IMR-90 (cell line): ENCODE measurements around the gene TFAM. TPM values are rescaled to one million over a fixed set of nuclear protein-coding genes. Genes with fewer than 3 reads are reported as not detected.

Experiments
- ATAC-seq: fragments of 200-7000 bp; cut with Tn5 transposase; 2 replicates; pipeline ENCODE4 v1.9.1; 2020; ENCODE audit warnings: low read depth, mild to moderate bottlenecking, moderate library complexity
- BruUV-seq: library from RNA; stranded (reverse); fragments of 400-500 nt; replicated peaks from 2 replicates; lab custom pipeline; 2021; lab: Mats Ljungman, UMichigan
- CTCF ChIA-PET: fragments of 300-600 bp; formaldehyde crosslinking; extraction: SDS; loops from one replicate; lab custom pipeline; 2021; ENCODE audit warnings: antibody characterized with exemption; lab: Yijun Ruan, JAX
- POLR2A ChIA-PET: fragments of 300-600 bp; sonication (Branson Sonifier 250); formaldehyde crosslinking; loops from one replicate; lab custom pipeline; 2022; ENCODE audit warnings: antibody characterized with exemption; ENCODE audit not compliant: unreplicated experiment; lab: Charles Lee
- DNase-seq: peaks from one replicate; pipeline ENCODE4 v3.0.0; 2013
- H2AFZ ChIP-seq: replicated peaks from 2 replicates; pipeline ENCODE3; 2013; ENCODE audit warnings: low read length, mild to moderate bottlenecking; ENCODE audit not compliant: poor library complexity
- H2AK5ac ChIP-seq: 2 replicates; pipeline ENCODE4 v1.6.1; 2013; ENCODE audit warnings: low read depth, low read length, inconsistent platforms
- H2AK9ac ChIP-seq: replicated peaks from 2 replicates; pipeline ENCODE3; 2013; ENCODE audit warnings: mild to moderate bottlenecking, low read depth, low read length, moderate library complexity; ENCODE audit not compliant: poor library complexity
- H2BK120ac ChIP-seq: 2 replicates; pipeline ENCODE4 v1.6.1; 2013; ENCODE audit warnings: low read depth, low read length, inconsistent platforms
- H2BK15ac ChIP-seq: 3 replicates; pipeline ENCODE4 v1.6.1; 2013; ENCODE audit warnings: low read depth, low read length, inconsistent platforms
- H2BK20ac ChIP-seq: 2 replicates; pipeline ENCODE4 v1.6.1; 2013; ENCODE audit warnings: low read depth, mild to moderate bottlenecking, inconsistent platforms, low read length, moderate library complexity
- H2BK5ac ChIP-seq: 2 replicates; pipeline ENCODE4 v1.6.1; 2013; ENCODE audit warnings: mild to moderate bottlenecking, low read depth, low read length, inconsistent platforms; ENCODE audit not compliant: poor library complexity, severe bottlenecking
- H3K14ac ChIP-seq: replicated peaks from 2 replicates; pipeline ENCODE4 v1.6.1; 2013; ENCODE audit warnings: low read depth, low read length, inconsistent platforms
- H3K18ac ChIP-seq: 2 replicates; pipeline ENCODE4 v1.6.1; 2013; ENCODE audit warnings: low read depth, low read length, control low read depth
- H3K23ac ChIP-seq: 2 replicates; pipeline ENCODE4 v1.6.1; 2013; ENCODE audit warnings: low read depth, low read length, inconsistent platforms
- H3K27ac ChIP-seq: 2 replicates; pipeline ENCODE4 v1.5.1; 2013; ENCODE audit warnings: mild to moderate bottlenecking, control low read depth, low read length; ENCODE audit not compliant: insufficient read depth
- H3K27me3 ChIP-seq: 2 replicates; pipeline ENCODE4 v1.6.1; 2013; ENCODE audit warnings: low read length; ENCODE audit not compliant: control insufficient read depth, insufficient read depth
- H3K36me3 ChIP-seq: 2 replicates; pipeline ENCODE4 v1.6.1; 2013; ENCODE audit warnings: low read length, mixed read lengths; ENCODE audit not compliant: control insufficient read depth, insufficient read depth
- H3K4ac ChIP-seq: 2 replicates; pipeline ENCODE4 v1.6.1; 2013; ENCODE audit warnings: low read depth, low read length, inconsistent platforms
- H3K4me1 ChIP-seq: 2 replicates; pipeline ENCODE4 v1.6.1; 2013; ENCODE audit warnings: low read length, mixed read lengths; ENCODE audit not compliant: control insufficient read depth, insufficient read depth
- H3K4me2 ChIP-seq: 2 replicates; pipeline ENCODE4 v1.6.1; 2013; ENCODE audit warnings: low read depth, mild to moderate bottlenecking, control low read depth, low read length, moderate library complexity
- H3K4me3 ChIP-seq: 2 replicates; pipeline ENCODE4 v1.5.1; 2013; ENCODE audit warnings: low read depth, mild to moderate bottlenecking, control low read depth, low read length, moderate library complexity; ENCODE audit not compliant: insufficient read depth
- H3K56ac ChIP-seq: 2 replicates; pipeline ENCODE4 v1.6.1; 2013; ENCODE audit warnings: low read length, inconsistent platforms; ENCODE audit not compliant: insufficient read depth; ENCODE audit errors: extremely low read depth
- H3K79me1 ChIP-seq, 2 experiments: 2 replicates each; pipeline ENCODE4 v1.6.1; 2013; ENCODE audit warnings: low read length in 2 of 2, inconsistent platforms in 1 of 2, low read depth in 1 of 2
- H3K9ac ChIP-seq: 2 replicates; pipeline ENCODE4 v1.6.1; 2013; ENCODE audit warnings: low read depth, low read length, control low read depth
- H3K9me1 ChIP-seq: 2 replicates; pipeline ENCODE4 v1.6.1; 2013; ENCODE audit warnings: low read length, inconsistent platforms; ENCODE audit not compliant: insufficient read depth
- H3K9me3 ChIP-seq: 2 replicates; pipeline ENCODE4 v1.6.1; 2013; ENCODE audit warnings: low read length; ENCODE audit not compliant: control insufficient read depth, insufficient read depth
- H4K20me1 ChIP-seq: 2 replicates; pipeline ENCODE4 v1.6.1; 2013; ENCODE audit warnings: low read length, inconsistent platforms; ENCODE audit not compliant: insufficient read depth
- H4K5ac ChIP-seq: 2 replicates; pipeline ENCODE4 v1.6.1; 2013; ENCODE audit warnings: mild to moderate bottlenecking, low read depth, low read length, control low read depth
- H4K8ac ChIP-seq, 2 experiments: 2 replicates each; pipeline ENCODE4 v1.6.1; 2013; ENCODE audit warnings: low read depth in 2 of 2, low read length in 2 of 2, control low read depth in 1 of 2, inconsistent platforms in 1 of 2
- H4K91ac ChIP-seq: 2 replicates; pipeline ENCODE4 v1.6.1; 2013; ENCODE audit warnings: low read depth, low read length, inconsistent platforms; ENCODE audit not compliant: insufficient read depth
- BHLHE40 ChIP-seq: fragments of 150-350 bp; IDR thresholded peaks from 2 replicates; pipeline ENCODE4 v1.6.1; 2016; ENCODE audit warnings: mild to moderate bottlenecking, low read depth, low read length
- CEBPB ChIP-seq: IDR thresholded peaks from 2 replicates; pipeline ENCODE4 v1.6.1; 2012; ENCODE audit warnings: low read depth, low read length, improper control_type of control experiment
- CHD1 ChIP-seq: IDR thresholded peaks from 2 replicates; pipeline ENCODE4 v1.6.1; 2012; ENCODE audit warnings: low read depth, low read length, improper control_type of control experiment
- ELK1 ChIP-seq: fragments of 150-350 bp; IDR thresholded peaks from 2 replicates; pipeline ENCODE4 v1.6.1; 2016; ENCODE audit warnings: low read depth, mild to moderate bottlenecking, low read length, moderate library complexity, borderline replicate concordance
- MAFK ChIP-seq: IDR thresholded peaks from 2 replicates; pipeline ENCODE4 v1.6.1; 2012; ENCODE audit warnings: low read depth, low read length, improper control_type of control experiment
- MAZ ChIP-seq: IDR thresholded peaks from 2 replicates; pipeline ENCODE4 v1.6.1; 2012; ENCODE audit warnings: low read depth, mild to moderate bottlenecking, low read length, improper control_type of control experiment, moderate library complexity, borderline replicate concordance
- MXI1 ChIP-seq: IDR thresholded peaks from 2 replicates; pipeline ENCODE4 v1.6.1; 2012; ENCODE audit warnings: low read depth, mild to moderate bottlenecking, low read length, moderate library complexity, borderline replicate concordance
- NFE2L2 ChIP-seq: fragments of 150-350 bp; IDR thresholded peaks from 2 replicates; pipeline ENCODE4 v1.6.1; 2016; ENCODE audit warnings: low read depth, mild to moderate bottlenecking, low read length
- POLR2A ChIP-seq: IDR thresholded peaks from 2 replicates; pipeline ENCODE4 v1.6.1; 2012; ENCODE audit warnings: mild to moderate bottlenecking, low read depth, low read length
- RAD21 ChIP-seq: IDR thresholded peaks from 2 replicates; pipeline ENCODE4 v1.6.1; 2012; ENCODE audit warnings: low read length, improper control_type of control experiment
- RCOR1 ChIP-seq: IDR thresholded peaks from 2 replicates; pipeline ENCODE4 v1.6.1; 2012; ENCODE audit warnings: mild to moderate bottlenecking, low read length, improper control_type of control experiment; ENCODE audit not compliant: insufficient replicate concordance
- SMC3 ChIP-seq: fragments of 150-350 bp; IDR thresholded peaks from 2 replicates; pipeline ENCODE4 v1.6.1; 2016; ENCODE audit warnings: low read depth, mild to moderate bottlenecking, antibody characterized with exemption, low read length, moderate library complexity
- USF2 ChIP-seq: fragments of 150-350 bp; IDR thresholded peaks from 2 replicates; pipeline ENCODE4 v1.6.1; 2017; ENCODE audit warnings: mild to moderate bottlenecking, antibody characterized with exemption, low read length, low read depth
- WGBS, 2 experiments: methylation state at CpG; one replicate each; pipeline versions ENCODE4 v1.1.5 to v1.1.7; 2013; ENCODE audit warnings: missing lambda C conversion rate in 2 of 2; ENCODE audit not compliant: insufficient read length in 1 of 2; ENCODE audit errors: extremely low coverage in 2 of 2; 5-methylcytosine and 5-hydroxymethylcytosine counted together
- dilution Hi-C: fragments of 300-500 bp; cut with HindIII; formaldehyde crosslinking; loops from one replicate; pipeline ENCODE4 v1.14.3; 2018; ENCODE audit warnings: low sequenced_read_pairs; ENCODE audit not compliant: unreplicated experiment
- in situ Hi-C: fragments of 300-500 bp; cut with MboI; formaldehyde crosslinking; loops from 3 replicates; pipeline ENCODE4 v1.14.3; 2019; ENCODE audit warnings: low sequenced_read_pairs, inconsistent platforms, mixed read lengths
- intact Hi-C: fragments of 100-400 bp; cut with micrococcal nuclease; formaldehyde crosslinking; loops from 2 replicates; pipeline ENCODE4 v1.10.0; 2022
- polyA plus RNA-seq, 3 experiments: library from polyadenylated mRNA; depleted of rRNA; stranded (reverse); fragments of >200 nt; gene quantifications; 2 replicates each; pipeline ENCODE4 v1.2.3, GENCODE V29; 2012; ENCODE audit warnings: low replicate concordance in 1 of 3
- total RNA-seq: library from RNA; depleted of rRNA; stranded (reverse); fragments of >200 nt; gene quantifications from 2 replicates; pipeline ENCODE4 v1.2.3, GENCODE V29; 2012
- TF ChIP-seq, protein P1 (sequence below): conservative IDR thresholded peaks from 2 replicates; pipeline ENCODE4 v1.5.1; 2012; ENCODE audit warnings: mild to moderate bottlenecking, low read depth, low read length, improper control_type of control experiment

The TFAM gene
- total and polyA plus RNA-seq, 2 of the 4 experiments (the other 2 are of a cell fraction), result 7.6 to 16.7 TPM

DNA sequence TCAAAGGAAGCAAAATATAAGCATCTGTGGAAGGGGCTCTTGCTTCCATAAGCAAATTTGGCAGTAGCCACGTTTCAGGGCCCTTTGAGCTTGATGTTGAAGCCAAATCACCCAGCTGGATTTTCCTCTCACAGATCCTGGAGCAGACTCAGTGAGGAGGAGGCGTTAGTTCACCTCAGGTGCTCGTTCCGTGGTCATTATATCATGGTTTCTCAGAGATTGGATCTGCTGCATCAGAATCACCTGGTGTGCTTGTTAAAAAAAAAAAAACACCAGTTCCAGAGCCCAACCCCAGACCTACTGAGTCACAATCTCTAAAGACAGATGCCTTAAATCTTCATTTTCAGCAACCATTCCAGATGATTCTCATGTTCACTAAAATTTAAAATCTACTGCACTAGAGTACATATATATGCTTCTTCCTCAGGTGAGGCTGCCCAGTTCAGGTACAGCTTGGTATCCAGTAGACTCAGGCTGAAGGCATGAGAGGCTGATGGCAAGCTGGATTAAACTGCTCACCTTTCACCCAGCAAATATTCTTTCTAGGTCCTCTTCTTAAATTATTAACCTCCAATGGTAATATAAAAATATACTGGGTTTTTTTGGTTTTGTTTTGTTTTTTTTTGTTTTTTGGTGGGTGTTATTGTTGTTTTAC, 24.9 kb downstream of the TFAM start:
- dilution Hi-C loops, result no loop called here
- intact Hi-C loops, result loop anchor here (5.0 kb wide), 2 partner anchors 232 to 772 kb away; no protein-coding TSS in a partner anchor
- H3K18ac ChIP-seq, result no peak overlapping the region
- no TSS peak for BruUV-seq
- H2BK120ac ChIP-seq, result no peak overlapping the region
- H3K56ac ChIP-seq, result no peak overlapping the region
- H4K20me1 ChIP-seq, result no peaks in the 10 kb centered on the region
- no peak overlapping the region for H2BK15ac ChIP-seq
- no peak overlapping the region for H3K4ac ChIP-seq
- no peak overlapping the region for H4K91ac ChIP-seq
- no peak overlapping the region for H3K4me3 ChIP-seq
- no peak overlapping the region for H2BK5ac ChIP-seq
- no peaks in the 10 kb centered on the region for H3K79me1 ChIP-seq
- no CpG with 5 or more reads among the region's 4 CpGs for WGBS, 2 experiments
- no peak overlapping the region for H3K9ac ChIP-seq
- no peak for TF ChIP-seq SMC3
- TF ChIP-seq POLR2A, result no peak
- TF ChIP-seq MAFK, result no peak
- TF ChIP-seq BHLHE40, result no peak
- no peak for TF ChIP-seq RAD21
- TF ChIP-seq CEBPB, result no peak
- TF ChIP-seq, protein P1, sequence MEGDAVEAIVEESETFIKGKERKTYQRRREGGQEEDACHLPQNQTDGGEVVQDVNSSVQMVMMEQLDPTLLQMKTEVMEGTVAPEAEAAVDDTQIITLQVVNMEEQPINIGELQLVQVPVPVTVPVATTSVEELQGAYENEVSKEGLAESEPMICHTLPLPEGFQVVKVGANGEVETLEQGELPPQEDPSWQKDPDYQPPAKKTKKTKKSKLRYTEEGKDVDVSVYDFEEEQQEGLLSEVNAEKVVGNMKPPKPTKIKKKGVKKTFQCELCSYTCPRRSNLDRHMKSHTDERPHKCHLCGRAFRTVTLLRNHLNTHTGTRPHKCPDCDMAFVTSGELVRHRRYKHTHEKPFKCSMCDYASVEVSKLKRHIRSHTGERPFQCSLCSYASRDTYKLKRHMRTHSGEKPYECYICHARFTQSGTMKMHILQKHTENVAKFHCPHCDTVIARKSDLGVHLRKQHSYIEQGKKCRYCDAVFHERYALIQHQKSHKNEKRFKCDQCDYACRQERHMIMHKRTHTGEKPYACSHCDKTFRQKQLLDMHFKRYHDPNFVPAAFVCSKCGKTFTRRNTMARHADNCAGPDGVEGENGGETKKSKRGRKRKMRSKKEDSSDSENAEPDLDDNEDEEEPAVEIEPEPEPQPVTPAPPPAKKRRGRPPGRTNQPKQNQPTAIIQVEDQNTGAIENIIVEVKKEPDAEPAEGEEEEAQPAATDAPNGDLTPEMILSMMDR, result no peak
- TF ChIP-seq NFE2L2, result no peak
- no peak for TF ChIP-seq USF2
- TF ChIP-seq RCOR1, result no peak
- TF ChIP-seq CHD1, result no peak
- no peak for TF ChIP-seq MAZ
- no peak for TF ChIP-seq ELK1
- TF ChIP-seq MXI1, result no peak
- H3K27ac ChIP-seq, result no peak overlapping the region
- no peak overlapping the region for H4K8ac ChIP-seq
- H2BK20ac ChIP-seq, result no peak overlapping the region
- H2AK9ac ChIP-seq, result no peak overlapping the region
- ChIA-PET POLR2A (no interaction called here), CTCF (no interaction called here)
- H2AK5ac ChIP-seq, result no peak overlapping the region
- no peak overlapping the region for H3K14ac ChIP-seq
- H3K36me3 ChIP-seq, result no peaks in the 10 kb centered on the region
- H2AFZ ChIP-seq, result no peak overlapping the region
- H3K9me3 ChIP-seq, result no peaks in the 10 kb centered on the region
- no peak for DNase-seq
- H3K4me2 ChIP-seq, result no peak overlapping the region
- H3K9me1 ChIP-seq, result peaks cover 3% of the 10 kb centered on the region
- H3K27me3 ChIP-seq, result no peaks in the 10 kb centered on the region
- ATAC-seq, result no peak
- H3K4me1 ChIP-seq, result peaks cover 5% of the 10 kb centered on the region
- in situ Hi-C loops, result loop anchor here (10.0 to 25.0 kb wide), 2 partner anchors 375 to 802 kb away; no protein-coding TSS in a partner anchor
- H3K23ac ChIP-seq, result no peak overlapping the region
- H4K5ac ChIP-seq, result no peak overlapping the region
